Measurements from ENCODE around the gene PNPLA7. TPM values are rescaled to one million over a fixed set of nuclear protein-coding genes. Genes with fewer than 3 reads are reported as not detected.

PNPLA7 gene
- total RNA-seq, 1 experiment from 2014 or later = 1.3 TPM

GRCh38 chr9:137465000-137465719 lies 85.0 kb downstream of the PNPLA7 start:
- Mint-ChIP-seq H3K36me3 (no peaks in the 10 kb centered on the region), H3K27ac (no peak overlapping the region), H3K4me3 (no peak overlapping the region), H3K4me1 (no peaks in the 10 kb centered on the region), H3K27me3 (ENCODE audit: low read depth) (no peaks in the 10 kb centered on the region), H3K9me3 (no peaks in the 10 kb centered on the region)
- CTCF ChIA-PET = no interaction called here
- ATAC-seq (no peak), DNase-seq (ENCODE audit: low spot score) (no peak)
- POLR2A ChIA-PET = no interaction called here
- TF ChIP-seq NR1H2 (CRISPR knock-in tag; IDR thresholded peaks at IDR 0.05) = no peak
- TF ChIP-seq CREB1 (CRISPR knock-in tag; IDR thresholded peaks at IDR 0.05) = no peak
- no peak for TF ChIP-seq MYBL2 (CRISPR knock-in tag; IDR thresholded peaks at IDR 0.05)
- no peak for TF ChIP-seq IRF1 (CRISPR knock-in tag; IDR thresholded peaks at IDR 0.05)
- TF ChIP-seq ZBTB43 (CRISPR knock-in tag; IDR thresholded peaks at IDR 0.05) = no peak
- no peak for TF ChIP-seq ZSCAN18 (CRISPR knock-in tag; IDR thresholded peaks at IDR 0.05)
- no peak for TF ChIP-seq AR (CRISPR knock-in tag; IDR thresholded peaks at IDR 0.05)
- no peak for TF ChIP-seq GABPB1 (CRISPR knock-in tag; IDR thresholded peaks at IDR 0.05)
- no peak for TF ChIP-seq USF2 (CRISPR knock-in tag; IDR thresholded peaks at IDR 0.05)
- TF ChIP-seq AFF4 (CRISPR knock-in tag; IDR thresholded peaks at IDR 0.05; ENCODE audit: borderline replicate concordance) = no peak
- no peak for TF ChIP-seq TEAD1 (CRISPR knock-in tag; IDR thresholded peaks at IDR 0.05)
- no peak for TF ChIP-seq ZNF425 (CRISPR knock-in tag; conservative IDR thresholded peaks at IDR 0.05)
- TF ChIP-seq CREM (CRISPR knock-in tag; IDR thresholded peaks at IDR 0.05) = no peak
- no peak for TF ChIP-seq STAT6 (CRISPR knock-in tag; conservative IDR thresholded peaks at IDR 0.05; ENCODE audit: low read depth)
- TF ChIP-seq E2F1 (CRISPR knock-in tag; IDR thresholded peaks at IDR 0.05) = no peak
- no peak for TF ChIP-seq ERG (CRISPR knock-in tag; IDR thresholded peaks at IDR 0.05)
- TF ChIP-seq SP1 (CRISPR knock-in tag; conservative IDR thresholded peaks at IDR 0.05) = no peak
- TF ChIP-seq IRF2 (CRISPR knock-in tag; IDR thresholded peaks at IDR 0.05; ENCODE audit: borderline replicate concordance, low read depth) = no peak
